Ammon's horn (tissue), 1 donor: ENCODE measurements around the gene ADAM23.

ENCODE experiments used
- DNase-seq: peaks from one replicate; pipeline ENCODE4 v3.0.0-alpha.2; 2016; ENCODE audit warnings: low spot score

The ADAM23 gene

GRCh38 chr2:206569470-206569869 lies 126.1 kb downstream of the ADAM23 start:
- no peak for DNase-seq

- no peak for DNase-seq
Measured at GRCh38 chr2:206570199-206570598, 126.9 kb downstream of the ADAM23 start.

DNA sequence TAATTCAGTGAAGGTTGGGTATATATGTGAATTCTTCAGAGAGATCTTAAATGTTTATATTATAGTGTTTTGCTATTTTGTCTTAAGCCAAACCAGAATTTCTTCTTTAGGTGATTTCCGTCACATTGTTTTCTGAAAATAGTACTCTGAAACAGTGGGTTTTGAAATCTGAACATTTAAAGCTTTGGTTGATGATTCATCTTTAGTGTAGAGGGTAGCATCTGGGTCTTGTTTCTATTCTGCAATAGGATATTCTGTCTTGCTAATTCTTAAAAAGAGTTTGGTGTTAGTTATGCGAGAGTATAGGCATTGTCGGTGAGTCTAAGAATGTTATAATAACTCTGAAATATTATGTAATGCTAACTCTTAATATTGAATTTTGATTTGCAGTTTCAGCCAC lies 129.4 kb downstream of the ADAM23 start:
- no peak for DNase-seq

GRCh38 chr2:206573793-206574192 lies 130.5 kb downstream of the ADAM23 start:
- DNase-seq = no peak

DNA sequence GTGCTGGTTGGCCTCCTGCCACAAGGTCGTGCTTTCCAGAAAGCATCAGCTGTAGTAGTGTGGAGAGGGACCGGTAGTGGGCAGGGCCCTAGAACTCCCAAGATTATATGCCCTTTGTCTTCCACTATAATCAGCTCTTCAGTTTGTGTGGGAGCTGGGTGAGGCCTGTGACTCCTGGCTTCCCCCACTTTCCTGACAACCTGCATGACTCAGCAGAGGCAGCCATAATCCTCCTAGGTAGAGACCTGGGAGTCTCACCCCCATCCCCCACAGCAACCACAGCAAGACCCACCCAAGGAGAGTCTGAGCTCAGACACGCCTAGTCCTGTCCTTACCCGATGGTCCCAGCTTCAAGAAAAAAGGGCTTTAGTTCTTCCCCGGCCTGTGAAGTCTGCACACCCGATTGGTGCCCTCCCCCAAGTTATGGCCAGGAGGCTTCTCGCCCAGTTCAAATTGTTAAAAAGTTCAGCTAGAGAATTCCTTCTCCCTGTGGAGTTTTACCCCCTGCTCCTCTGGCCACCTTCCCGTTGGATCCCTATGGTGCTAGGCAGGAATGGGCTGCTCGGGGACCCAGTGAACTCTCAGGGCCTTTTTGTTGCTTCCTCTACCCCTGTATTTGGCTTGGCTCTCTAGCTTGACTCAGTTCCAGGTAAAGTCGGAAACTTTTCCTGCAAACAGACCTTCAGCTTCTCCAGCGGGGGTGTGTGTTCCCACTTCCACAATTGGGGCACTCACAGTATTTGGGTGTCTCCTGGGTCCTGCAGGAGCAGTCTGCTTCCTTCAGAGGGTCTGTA lies 141.2 kb downstream of the ADAM23 start:
- DNase-seq = no peak

- DNase-seq = no peak
Measured at GRCh38 chr2:206585335-206585734, 142.0 kb downstream of the ADAM23 start.

DNA sequence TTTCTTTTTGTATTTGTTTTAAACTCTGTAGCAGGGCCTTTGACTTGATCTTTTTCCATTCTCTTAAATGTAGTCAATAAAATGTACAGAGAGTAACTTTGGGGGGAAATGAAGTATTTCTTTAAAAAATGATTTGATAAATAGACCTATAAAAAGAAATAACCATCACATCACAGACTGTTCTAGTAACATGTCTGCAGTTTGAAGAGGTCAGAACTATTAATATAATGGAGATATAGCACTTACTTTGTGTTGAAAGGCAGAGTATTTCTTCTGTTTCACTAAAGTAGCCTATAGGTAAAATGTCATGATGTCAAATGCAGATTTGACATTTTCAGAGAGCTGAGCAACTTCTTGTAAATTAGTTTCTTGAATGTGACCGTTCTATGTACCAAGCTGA lies 143.3 kb downstream of the ADAM23 start:
- DNase-seq = no peak

GRCh38 chr2:206597717-206598218 lies 154.4 kb downstream of the ADAM23 start:
- DNase-seq = no peak

GRCh38 chr2:206603243-206603642 lies 159.9 kb downstream of the ADAM23 start:
- DNase-seq = no peak

DNA sequence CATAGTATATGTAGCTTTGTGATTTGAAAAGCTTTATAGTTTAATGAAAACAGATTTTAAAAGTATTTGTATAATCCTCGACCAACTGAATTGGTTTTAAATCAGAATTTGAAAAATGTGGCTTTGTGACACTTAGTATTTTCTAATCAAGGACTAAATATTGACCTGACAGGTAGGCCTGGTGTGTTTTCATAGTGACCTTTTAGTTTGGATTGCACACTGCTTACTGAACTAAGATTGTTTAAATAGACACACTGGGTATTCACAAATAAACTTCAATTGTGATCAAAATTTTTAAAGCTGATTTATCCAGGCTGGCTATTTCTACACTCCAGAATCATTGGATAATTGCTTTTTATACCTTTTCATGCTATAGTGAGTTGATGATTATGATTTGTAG lies 167.1 kb downstream of the ADAM23 start:
- DNase-seq = no peak

DNA sequence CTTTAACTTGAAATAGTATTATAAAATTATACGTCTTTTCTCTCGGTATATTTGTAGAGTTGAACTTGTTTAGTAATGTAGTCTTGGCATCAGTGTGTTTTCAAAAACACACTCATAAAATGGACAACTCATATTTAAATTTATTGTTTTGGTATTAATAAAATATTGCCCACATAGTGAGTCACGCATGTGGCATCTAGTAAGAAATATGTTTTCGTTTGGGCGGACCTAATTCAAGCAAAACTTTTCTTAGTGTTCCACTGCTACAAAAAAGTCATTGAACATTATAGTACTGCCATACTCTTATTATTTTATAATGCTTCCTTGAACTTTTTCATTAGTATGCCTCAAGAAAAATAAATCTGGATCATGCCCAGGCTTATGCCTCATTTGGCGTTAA lies 167.9 kb downstream of the ADAM23 start:
- DNase-seq = no peak

GRCh38 chr2:206611736-206612135 lies 168.4 kb downstream of the ADAM23 start:
- DNase-seq = no peak

DNA sequence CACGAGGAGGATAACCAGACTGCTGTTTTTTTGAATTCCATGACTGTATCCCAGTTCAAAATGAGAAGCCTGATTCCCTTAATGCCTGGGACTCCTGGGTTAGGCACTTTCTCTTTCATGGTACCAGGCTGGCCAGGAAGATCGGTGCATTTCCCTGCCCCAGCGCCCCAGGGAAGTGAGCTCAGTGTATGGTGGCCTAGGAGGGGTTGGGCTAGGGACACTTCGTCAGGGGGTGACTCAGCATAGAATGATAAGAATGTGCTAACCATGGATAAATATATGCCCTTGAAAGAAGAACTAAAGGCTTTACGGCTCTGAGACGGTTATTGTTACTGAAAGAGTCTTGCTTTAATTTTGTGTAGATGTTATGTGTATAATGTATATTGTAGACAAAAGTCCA lies 171.5 kb downstream of the ADAM23 start:
- DNase-seq = no peak

DNA sequence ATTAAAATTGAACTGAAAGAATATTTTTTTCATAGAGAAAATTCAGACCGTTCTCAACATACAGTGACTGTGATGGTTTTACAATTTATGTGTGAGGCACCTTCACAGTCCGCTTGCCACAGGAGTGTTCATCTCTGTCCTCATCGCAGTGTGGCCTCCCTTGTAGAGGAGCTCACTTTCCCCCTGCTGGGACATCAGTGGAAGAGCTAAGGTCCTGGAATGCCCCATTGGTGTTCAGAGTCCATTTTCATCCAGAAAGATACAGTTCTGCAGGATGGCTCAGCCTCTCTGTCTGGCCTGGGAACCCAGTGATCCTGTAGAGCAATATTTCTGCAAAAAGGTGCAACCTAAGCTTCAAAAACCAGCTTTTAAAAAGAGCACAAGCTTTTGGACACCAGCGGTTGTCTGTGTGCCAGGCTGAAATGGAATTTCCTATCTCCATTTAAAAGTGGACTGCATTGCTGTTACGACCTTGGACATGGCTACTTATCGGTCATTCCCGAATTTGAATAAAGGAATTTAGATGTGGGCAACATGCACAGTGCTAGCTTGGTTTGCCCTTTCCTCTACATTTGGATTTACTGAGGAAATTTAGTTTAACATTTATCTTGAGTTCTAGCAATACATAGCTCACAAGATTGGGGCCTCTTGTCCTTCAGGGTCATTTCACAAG lies 172.2 kb downstream of the ADAM23 start:
- no peak for DNase-seq

DNA sequence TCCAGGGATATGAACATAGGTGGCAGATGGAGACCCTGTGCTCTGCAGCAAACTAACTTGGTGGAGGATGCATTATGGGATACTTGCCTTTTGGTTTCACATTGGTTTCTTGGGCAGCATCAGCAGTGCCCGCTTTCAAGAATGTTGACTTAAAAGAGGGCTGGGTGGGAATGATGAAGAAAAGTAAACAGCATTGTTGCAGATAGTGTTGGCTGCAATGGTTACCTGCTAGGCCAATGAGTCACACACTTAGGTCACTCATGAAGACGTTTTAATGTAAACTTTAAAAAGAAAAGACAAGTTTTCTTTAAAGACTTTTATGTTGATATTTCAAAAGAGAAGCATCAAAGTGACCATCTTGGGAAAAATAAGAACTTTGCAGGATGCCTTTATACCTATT lies 172.8 kb downstream of the ADAM23 start:
- DNase-seq = no peak

- DNase-seq = no peak
Measured at GRCh38 chr2:206619011-206619410, 175.7 kb downstream of the ADAM23 start.

- DNase-seq = no peak
Measured at GRCh38 chr2:206626108-206626507, 182.8 kb downstream of the ADAM23 start.

DNA sequence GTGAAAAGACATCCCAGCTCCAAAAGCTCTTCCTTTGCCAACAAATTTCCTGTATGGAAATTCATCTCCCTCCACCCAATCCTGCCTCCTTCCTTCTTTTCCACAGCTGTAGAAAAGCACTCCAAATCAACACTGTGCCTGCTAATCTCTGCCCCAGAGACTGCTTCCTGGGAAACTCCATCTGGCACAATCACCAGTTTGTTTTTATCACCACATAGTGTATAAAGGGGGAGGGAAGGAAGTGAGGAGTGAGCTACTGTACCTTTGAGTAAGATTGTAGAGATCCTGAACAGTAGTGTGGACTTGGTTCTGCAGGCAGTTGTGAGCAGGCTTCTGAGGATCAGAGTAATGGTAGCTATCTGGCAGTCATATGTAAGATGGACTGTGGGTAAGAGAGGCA lies 184.3 kb downstream of the ADAM23 start:
- no peak for DNase-seq

DNA sequence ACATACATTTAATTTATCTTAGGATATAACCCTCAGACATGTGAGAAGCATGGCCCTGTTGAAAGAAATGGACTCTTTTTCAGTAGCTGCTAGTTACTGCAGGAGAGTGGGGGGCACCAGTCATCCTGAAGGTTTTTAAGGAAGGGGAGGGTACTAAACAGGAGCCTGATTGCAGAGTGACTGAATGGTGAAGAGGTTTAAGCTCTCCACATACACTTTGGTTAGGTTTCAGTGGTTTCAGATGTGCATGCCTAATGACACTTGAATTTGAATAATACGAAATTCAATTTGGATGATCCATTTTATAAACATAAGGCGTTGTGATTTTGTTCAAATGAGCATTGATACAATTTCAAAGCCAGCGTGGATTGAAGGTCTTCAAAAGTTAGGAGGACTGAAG lies 188.0 kb downstream of the ADAM23 start:
- no peak for DNase-seq

DNA sequence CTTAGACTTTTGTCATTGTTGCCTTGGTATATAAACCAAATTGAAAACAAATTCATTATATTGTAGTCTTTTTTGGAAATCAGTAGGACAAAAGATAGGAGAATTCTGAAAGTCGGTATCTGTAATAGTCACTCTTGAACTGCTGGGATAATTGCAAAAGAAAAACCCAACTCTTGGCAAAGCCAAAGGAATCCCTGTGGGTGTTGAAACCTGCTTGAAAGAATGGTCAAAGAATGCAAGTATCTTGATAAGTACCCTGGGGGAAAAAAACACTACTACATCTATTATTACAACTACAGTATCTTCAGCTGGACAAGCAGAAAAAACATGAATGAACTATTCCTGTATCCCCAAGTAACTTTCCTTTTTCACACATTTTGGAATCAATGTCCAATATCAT lies 191.7 kb downstream of the ADAM23 start:
- no peak for DNase-seq

DNA sequence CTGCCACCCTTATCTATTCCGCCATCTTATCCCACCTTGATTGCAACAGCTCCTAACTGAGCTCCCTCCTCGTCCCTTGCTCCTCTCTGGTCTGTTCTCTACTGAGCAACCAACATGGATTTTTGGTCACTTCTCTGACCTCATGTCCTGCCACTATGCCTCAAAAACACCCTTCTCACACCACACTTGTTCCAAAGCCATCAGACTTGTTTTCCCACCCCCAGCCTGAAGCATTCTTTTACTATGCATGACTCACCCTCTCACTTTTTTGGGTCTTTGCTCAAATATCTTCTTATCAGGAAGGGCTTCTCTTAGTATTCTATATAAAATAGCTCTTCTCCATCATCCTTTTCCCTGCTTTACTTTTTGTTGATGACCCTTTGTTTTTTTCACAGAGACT lies 196.3 kb downstream of the ADAM23 start:
- no peak for DNase-seq

- DNase-seq = no peak
Measured at GRCh38 chr2:206641226-206641625, 197.9 kb downstream of the ADAM23 start.
